ENCODE results near the gene CDC42SE1.

The CDC42SE1 gene

GRCh38 chr1:151072224-151072623 is 12.8 kb upstream of the CDC42SE1 start:
- no peak for TF ChIP-seq CTCF (conservative IDR thresholded peaks at IDR 0.05; ENCODE audit: low read length)
- no peak for DNase-seq (ENCODE audit: low read depth)
- no peak overlapping the region for H3K4me3 ChIP-seq (ENCODE audit: low read length)

GRCh38 chr1:151070474-151071276 is 11.3 kb upstream of the CDC42SE1 start, which contains the start of gene GABPB2:
Gene GABPB2, plus strand, starts transcription at chr1:151070761. Its CDS starts 17,429 bp downstream, at chr1:151088190.
- peak; percentile 98 for DNase-seq (ENCODE audit: low read depth)
- TF ChIP-seq CTCF (conservative IDR thresholded peaks at IDR 0.05; ENCODE audit: low read length): peak; percentile 82
- H3K4me3 ChIP-seq (ENCODE audit: low read length): peak within 1 kb of the TSS; percentile 95

GRCh38 chr1:151069103-151069486 is 9.7 kb upstream of the CDC42SE1 start:
- DNase-seq (ENCODE audit: low read depth): no peak
- TF ChIP-seq CTCF (conservative IDR thresholded peaks at IDR 0.05; ENCODE audit: low read length): no peak
- no peak overlapping the region for H3K4me3 ChIP-seq (ENCODE audit: low read length)

GRCh38 chr1:151067185-151067584 is 7.8 kb upstream of the CDC42SE1 start:
- DNase-seq (ENCODE audit: low read depth): no peak
- TF ChIP-seq CTCF (conservative IDR thresholded peaks at IDR 0.05; ENCODE audit: low read length): no peak
- no peak overlapping the region for H3K4me3 ChIP-seq (ENCODE audit: low read length)

GRCh38 chr1:151065089-151065645 is 5.7 kb upstream of the CDC42SE1 start:
- no peak for DNase-seq (ENCODE audit: low read depth)
- no peak for TF ChIP-seq CTCF (conservative IDR thresholded peaks at IDR 0.05; ENCODE audit: low read length)
- no peak overlapping the region for H3K4me3 ChIP-seq (ENCODE audit: low read length)

GRCh38 chr1:151062741-151063371 is 3.4 kb upstream of the CDC42SE1 start:
- H3K4me3 ChIP-seq (ENCODE audit: low read length): peak overlapping the region; percentile 24
- DNase-seq (ENCODE audit: low read depth): peak; percentile 87
- TF ChIP-seq CTCF (conservative IDR thresholded peaks at IDR 0.05; ENCODE audit: low read length): no peak

All from AG10803 (cell line).